ENCODE measurements around the gene MRPS18B.
A peak's percentile ranks its signal among the peaks of the same experiment; 100 is the strongest.
"Not testable (repeated sequence)": the region's sequence is repeated elsewhere in the genome, so short reads cannot be mapped to it uniquely, and the experiment has no call there.

Gene MRPS18B

DNA sequence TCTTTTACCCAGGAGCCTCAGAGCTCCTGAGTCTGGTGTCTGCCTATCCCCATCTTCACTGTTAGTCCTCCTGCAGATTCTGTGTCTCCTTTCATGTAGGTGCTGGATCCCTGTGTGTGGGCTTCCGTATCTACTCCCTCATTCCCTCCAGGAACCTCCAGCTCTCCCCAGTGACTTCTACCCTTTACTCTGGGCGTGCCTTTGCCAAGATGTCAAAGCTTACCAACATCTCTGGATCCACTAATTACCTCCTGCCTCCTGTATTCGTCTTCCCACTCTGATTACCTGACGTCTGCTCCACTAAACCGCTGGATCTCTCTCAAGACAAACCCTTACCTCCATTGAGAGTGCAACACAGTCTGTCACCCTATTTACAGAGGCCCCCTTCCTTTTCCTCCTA, 27.1 kb downstream of the MRPS18B start:
- DNase-seq = no peak

DNA sequence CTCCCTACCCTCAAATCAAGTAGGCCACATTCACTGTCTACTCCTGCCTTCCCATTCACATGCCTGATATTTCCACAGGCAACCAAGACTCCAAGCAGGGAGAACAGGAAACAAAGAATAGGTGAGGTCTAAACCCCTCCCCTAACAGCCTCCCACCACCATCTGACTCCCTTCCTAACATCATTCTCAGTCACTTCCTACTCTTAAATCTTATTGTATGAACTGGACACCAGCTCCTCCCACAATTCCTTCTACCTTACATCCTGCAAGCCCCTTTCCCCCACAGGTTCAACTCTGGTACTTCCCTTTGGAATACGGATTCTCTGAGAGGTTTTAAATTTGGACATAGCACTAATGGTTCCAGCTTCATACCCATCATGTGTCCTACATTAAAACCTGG, 28.3 kb downstream of the MRPS18B start:
- no peak for DNase-seq

DNA sequence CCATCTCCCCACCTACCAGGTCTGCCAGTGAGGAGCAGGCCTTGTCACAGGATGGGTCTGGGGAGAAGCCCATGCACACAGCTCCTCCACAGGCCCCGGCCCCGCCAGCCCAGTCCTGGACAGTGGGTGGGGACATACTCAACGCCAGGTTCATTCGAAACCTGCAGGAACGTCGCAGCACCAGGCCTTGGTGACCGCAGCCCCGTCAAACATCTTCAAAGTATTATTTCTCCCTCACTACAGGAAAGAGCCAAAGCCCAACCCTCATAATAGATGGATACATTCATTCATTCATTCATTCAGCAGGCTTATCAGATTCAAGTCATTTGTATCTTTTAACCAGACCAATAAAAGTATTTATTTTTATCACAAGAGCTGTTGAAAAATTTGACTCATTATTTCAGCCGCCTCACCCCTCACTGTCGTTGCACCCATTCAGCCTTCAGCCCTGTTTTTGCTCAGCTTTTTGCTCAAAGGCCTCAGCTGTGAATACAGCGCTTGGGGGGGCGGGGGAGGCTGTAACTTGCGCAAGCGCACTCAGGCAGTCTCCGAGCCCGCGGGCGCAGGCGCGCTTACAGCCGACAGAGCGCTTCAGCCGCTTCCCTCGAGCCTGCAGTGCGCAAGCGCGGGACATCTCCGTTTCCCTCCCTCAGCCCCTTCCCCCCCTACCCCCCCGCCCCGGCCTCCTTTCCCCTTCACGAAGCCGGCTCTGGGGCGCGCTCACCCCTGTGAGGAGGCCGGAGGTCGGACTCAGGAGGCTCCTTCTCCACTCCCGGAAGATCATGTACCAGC, 29.0 kb downstream of the MRPS18B start, which contains the start of gene C6orf136:
Gene C6orf136 (plus strand): TSS at position 684 of the 792 bp plus-strand sequence. CDS start 99 bp downstream, at position 783.
- peak; percentile 57 for DNase-seq

DNA sequence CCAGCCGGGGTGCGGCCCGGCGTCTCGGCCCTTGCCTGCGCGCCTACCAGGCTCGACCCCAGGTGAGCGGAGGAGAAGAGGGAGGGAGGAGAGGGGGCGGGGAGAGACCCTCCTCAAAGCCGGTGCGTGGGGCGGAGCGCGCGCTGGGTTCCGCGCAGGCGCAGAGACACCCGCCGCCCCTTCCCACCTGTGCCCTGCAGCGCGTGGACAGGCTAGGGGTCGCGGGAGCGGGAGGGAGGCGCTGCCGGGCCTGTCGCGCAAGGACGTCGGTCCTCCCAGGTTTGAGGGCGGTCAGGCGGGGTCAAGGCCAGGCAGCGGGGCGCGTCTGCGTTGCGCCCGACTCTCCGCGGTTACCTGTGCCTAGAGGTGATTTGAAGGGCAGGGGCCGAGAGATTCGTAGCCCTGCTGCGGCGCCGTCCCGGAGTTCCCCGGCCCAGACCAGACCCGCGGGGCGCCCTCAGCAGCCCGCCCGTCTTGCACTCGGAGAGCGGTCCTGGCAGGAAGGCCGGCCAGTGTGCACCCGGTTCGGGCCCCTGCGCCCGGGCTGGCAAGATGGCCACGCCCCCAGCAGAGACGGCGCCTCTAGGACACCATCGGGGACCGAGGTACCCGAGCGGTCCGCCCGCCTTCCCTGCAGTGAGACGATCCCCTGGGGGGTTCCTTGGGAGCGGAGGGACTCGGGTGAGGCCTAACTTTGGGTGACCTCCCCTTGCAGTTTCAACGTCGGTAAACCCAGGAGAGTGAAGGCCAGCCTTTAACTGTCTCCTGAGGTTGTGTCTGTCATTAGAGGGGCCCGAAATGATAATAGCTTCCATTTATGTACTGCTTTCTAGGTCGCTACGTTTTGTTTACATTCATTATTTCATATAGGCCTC, 29.8 kb downstream of the MRPS18B start:
- DNase-seq = peak; percentile 55

DNA sequence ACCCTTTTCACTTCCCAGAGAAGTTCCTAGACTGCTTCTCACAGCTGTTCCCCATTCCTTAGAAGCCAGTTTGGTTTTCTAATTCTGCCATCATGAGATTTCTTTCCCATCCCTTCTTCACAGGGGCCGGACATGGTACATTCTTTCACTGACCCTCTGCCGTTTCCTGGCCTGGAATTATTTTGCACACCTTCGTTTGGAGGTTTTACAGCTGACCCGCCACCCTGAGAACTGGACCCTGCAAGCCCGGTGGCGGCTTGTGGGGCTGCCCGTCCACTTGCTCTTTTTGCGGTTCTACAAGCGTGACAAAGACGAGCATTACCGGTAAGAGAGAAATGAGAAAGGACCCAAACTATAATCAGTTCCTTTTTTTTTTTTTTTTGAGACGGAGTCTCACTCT, 33.5 kb downstream of the MRPS18B start:
- no peak for DNase-seq

DNA sequence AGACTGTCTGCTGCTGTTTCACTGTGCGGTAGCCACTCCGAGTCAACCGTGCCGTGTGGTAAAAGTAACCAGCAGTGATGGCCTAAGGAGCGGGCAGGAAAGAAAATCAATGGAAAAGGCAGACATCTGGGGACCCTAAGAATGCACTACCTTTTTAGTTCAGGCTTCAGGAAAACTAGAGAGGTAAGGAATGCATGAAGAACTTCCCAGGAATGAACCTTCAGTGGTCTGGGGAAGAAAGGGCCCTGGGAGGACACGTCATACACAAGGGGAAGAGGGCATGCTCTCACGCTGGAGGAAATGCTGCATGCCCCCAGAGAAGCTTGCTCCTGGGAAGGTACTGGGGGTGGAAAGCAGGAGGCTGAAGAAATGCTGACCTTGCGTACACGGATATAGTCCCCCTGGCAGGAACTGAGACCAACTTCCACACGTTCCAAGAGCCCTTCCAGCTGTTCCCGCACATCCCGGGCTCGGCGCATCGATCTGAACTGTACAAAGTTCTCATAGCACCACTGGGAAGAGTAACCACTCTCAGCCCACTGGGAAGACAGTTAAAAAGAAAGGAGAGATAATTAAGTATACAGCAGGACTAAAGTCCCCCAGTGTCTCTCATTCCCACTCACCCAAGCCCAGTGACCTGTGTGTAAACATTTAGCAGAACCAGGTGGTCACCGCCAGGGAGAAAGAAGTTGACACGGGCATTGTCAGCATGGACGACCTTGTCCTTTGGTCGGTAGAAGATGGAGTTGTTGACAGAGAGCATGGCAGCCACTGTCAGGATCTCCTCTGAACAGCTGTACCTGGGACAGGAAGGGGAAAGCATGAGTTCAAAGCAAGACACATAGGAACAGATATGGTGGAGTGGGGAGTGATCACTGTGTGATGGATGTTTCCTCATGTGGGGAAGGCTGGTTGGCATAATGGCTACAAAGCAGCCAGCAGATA, 37.4 kb downstream of the MRPS18B start:
- no peak for DNase-seq

DNA sequence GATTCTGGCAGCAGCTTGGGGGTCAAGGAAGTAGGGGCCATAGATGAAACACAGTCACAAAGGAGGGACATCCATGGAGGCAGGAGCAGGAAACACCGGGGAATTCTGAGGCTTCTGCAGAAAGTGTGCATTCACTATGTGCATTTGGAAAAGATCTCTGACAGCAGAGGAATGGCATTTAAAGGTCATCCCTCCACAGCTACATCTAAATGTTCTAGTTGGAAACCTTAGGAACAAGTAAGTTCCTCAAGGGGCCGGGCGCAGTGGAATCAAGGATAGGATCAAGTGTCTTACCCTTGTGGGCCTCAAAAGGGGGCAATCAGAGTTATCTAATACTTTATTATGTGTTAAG, 38.1 kb downstream of the MRPS18B start:
- DNase-seq = no peak

DNA sequence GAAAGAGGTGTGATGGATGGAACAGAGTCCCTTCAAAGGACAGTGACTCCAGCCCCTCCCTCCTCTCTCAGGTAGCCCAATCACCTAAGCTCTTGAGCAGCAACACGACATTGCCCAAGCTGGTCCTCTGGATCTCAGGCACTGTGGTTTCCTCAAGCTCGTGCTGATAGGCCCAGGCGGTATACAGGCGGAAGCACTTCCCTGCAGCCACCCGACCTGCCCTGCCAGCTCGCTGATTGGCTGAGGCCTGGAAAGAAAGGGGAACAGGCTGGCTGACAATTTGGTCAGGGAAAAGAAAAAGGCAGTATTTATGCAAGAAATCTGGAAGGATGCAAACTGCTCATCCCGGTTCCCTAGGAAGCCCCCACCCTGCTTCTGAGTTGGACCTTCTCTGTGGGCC, 38.9 kb downstream of the MRPS18B start:
- DNase-seq = no peak

DNA sequence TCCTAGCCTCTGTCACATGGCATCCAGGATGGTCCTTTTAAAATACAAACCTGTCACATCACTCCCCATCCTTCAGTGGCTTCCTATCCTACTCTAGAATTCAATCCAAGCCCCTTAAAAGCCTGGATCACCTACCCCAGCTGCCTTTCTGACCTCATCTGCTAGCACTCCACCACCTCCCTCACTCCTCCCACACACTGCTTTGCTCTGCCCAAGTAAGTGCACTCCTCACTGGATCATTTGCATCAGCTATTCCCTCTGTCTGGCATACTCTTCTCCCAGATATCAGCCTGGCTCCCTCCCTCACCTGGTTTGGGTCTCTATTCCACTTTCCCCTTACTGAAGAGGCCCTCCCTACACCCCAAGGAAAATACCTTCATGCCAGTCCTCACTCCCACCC, 39.8 kb downstream of the MRPS18B start:
- DNase-seq = no peak

DNA sequence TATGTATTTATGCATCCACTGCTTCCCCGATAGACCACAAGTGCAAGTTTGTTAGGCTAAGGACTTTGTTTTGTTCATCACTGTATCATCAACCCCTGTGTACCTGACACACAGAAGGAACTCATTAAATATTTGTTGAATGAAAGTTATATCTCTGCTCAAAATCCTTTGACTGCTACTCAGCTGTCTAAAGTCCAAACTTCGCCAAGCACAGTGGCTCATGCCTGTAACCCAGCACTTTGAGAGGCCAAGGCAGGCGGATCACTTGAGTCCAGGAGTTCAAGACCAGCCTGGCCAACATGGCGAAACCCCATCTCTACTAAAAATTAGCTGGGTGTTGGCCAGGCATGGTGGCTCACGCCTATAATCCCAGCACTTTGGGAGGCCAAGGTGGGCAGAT, 40.3 kb downstream of the MRPS18B start:
- not testable (repeated sequence) for DNase-seq

DNA sequence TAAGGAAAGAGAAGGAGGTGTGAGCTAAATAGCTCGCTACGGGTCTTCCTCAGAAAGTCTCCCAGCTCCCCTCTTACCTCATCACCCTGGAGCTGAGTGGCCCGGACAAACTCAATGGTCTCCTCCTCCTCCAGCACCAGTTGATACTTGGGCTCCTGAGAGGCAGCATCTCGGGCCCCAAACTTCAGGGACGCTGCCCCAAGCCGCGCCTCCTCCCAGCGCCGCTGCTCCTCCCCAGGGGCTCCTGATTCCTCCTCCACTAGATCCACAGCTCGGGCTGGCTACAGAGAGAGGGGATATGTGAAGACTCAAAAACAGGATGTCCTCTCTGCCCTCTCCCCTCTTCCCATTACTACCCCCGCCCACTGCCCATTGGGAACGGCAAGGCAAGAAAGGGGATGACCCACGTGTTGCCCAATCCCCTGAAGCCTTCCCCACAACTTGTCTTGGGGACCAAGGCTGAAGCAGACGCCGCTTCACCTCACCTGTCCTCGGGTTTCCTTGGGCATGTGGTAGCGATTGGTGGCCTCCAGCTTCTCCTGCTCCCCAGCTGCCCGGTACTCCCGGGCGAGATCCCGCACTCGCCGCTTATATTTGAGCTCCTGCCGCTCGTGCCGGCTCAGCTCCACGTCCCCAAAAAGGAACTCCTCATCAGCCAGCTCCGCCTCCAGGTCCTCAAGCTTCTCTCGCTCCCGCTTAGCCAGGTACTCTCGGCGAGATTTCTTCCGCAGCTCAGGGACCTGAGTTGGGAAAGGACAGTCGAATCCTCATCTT, 47.5 kb downstream of the MRPS18B start:
- DNase-seq = no peak

DNA sequence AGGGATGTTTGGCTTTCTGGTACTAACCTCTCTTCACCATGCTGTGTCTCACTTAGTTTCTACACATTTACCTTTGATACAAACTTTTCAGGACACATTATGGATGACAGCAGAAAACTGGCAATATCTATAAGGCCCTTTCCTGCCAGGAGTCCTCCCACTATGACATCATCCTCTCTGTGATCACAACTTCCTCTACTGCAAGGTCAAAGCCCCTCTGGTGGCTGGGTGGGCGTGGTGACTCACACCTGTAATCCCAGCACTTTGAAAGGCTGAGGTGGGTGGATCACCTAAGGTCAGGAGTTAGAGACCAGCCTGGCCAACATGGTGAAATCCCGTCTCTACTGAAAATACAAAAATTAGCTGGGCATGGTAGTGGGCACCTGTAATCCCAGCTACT, 48.7 kb downstream of the MRPS18B start:
- not testable (repeated sequence) for DNase-seq

DNA sequence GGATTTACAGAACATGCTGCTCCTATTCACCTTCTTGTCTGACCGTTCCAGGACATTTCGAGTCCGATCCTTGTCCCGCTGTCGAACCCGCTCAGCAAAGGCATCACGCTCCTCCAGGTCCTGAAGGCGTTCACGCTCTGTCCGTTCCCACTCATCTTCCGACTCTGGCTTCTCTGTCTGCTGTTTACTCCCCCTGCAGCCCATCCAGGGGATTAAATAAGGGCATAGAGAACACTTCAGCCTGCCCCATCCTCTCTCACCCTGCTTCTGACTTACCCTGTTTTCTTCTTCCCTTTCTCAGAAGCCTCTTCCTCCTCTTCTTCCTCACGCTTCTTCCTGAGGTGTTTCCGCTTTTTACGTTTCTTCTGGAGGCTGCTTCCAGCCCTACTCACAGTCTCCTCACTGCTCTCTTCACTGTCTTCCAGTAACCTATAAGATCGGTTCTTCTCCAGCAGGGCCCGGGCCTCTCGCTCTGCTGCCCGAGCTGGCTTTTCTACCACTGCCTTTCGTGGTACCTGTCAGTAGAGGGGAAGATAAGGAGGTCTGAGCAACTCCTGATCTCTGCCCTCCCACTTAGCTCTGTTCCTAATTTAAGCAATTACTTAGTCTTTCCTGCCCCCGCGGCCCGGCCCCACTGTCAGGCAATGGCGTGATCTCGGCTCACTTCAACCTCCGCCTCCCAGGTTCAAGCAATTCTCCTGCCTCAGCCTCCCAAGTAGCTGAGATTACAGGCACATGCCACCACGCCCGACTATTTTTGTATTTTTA, 53.3 kb downstream of the MRPS18B start:
- no peak for DNase-seq

DNA sequence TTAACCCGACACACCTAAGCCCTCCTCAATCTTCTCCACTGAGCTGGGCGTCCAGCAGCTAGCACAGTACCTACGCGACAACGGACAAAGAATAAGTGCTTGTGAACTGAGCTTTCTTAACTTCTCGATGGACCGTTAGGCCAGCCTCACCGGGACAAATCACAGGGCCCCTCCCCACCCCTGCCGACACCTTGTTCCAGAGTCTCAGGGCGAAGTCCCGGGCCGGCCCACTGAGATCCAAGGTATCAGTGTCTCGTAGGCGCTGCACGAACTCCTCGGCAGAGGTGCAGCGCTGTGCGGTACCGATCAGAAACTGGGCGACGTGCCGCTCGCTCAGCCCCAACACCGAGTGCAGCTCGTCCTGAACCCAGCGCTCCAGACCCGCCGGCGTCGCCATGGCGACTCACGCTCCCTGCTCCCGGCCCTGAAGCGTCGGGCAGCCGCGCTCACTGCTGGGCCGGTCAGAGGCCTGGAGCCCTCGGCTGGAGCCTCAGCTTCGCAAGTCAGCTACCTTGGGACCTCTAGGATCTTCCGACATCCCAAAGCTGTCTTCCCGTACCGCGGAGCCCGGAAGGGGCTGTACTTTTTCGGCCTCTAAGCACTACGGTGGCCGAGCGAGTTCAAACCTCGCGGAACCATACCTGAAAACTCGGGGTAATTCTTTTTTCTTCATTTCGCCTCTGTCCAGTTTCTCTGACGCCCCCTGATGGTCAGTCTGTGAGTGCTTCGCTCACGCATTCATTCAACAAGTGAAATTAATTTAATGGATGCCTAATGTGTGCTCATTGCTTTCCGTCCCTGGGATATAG, 55.0 kb downstream of the MRPS18B start, which contains the start of gene DHX16:
Gene DHX16 (minus strand): TSS at position 562 of the 809 bp plus-strand sequence. CDS start 165 bp downstream, at position 397.
- peak; percentile 84 for DNase-seq
